ENCODE results near the gene TMTC4.

TMTC4 gene

GRCh38 chr13:100565286-100565685 is 109.3 kb downstream of the TMTC4 start:
- H3K4me3 ChIP-seq (ENCODE audit: low read length in 2 of 2) = no peak overlapping the region

GRCh38 chr13:100564444-100565223 is 110.0 kb downstream of the TMTC4 start:
- no peak overlapping the region for H3K27ac ChIP-seq (ENCODE audit: low read depth in 2 of 2, low read length in 2 of 2)
- no peaks in the 10 kb centered on the region for H3K36me3 ChIP-seq (ENCODE audit: control insufficient read depth in 2 of 2, insufficient read depth in 2 of 2, low read length in 2 of 2)
- H3K9me3 ChIP-seq (ENCODE audit: control insufficient read depth in 2 of 2, low read length in 2 of 2) = peaks cover 0 to 2% of the 10 kb centered on the region in 2 donors
- no peak overlapping the region for H3K4me3 ChIP-seq (ENCODE audit: low read length in 2 of 2)
- no peaks in the 10 kb centered on the region for H3K27me3 ChIP-seq (ENCODE audit: control insufficient read depth in 2 of 2, insufficient read depth in 2 of 2, low read length in 2 of 2)
- no peak overlapping the region for H3K9ac ChIP-seq (ENCODE audit: low read depth in 1 of 2, low read length in 2 of 2)
- H3K4me1 ChIP-seq (ENCODE audit: control insufficient read depth in 2 of 2, insufficient read depth in 2 of 2, low read length in 2 of 2) = no peaks in the 10 kb centered on the region

More at GRCh38 chr13:100565286-100565685, 109.3 kb downstream of the TMTC4 start:
- Histone ChIP-seq H3K27me3 (ENCODE audit: control insufficient read depth in 2 of 2, insufficient read depth in 2 of 2, low read length in 2 of 2) (no peaks in the 10 kb centered on the region), H3K4me1 (ENCODE audit: control insufficient read depth in 2 of 2, insufficient read depth in 2 of 2, low read length in 2 of 2) (no peaks in the 10 kb centered on the region), H3K36me3 (ENCODE audit: control insufficient read depth in 2 of 2, insufficient read depth in 2 of 2, low read length in 2 of 2) (no peaks in the 10 kb centered on the region), H3K9me3 (ENCODE audit: control insufficient read depth in 2 of 2, low read length in 2 of 2) (peaks cover 0 to 2% of the 10 kb centered on the region in 2 donors), H3K9ac (ENCODE audit: low read depth in 1 of 2, low read length in 2 of 2) (no peak overlapping the region), H3K27ac (ENCODE audit: low read depth in 2 of 2, low read length in 2 of 2) (no peak overlapping the region)

DNA sequence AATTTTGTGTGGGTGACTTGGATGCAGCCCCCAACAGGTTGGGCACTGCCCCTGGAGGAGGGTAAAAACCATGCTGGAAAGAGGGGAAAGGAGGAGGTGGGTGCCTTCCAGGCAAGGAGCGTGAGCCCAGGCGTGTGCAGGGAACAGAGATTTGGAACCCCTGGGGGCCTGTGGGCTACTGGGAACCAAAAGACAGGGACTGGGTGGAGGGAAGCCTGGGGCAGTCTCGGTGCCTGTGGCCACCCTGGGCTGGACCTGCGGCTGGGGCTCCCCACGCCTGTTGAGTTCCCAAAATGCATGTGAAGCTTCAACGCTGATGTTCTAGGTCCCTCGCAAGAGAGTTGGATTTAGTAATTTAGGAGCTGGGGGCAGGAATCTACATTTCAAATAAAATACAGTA is 110.8 kb downstream of the TMTC4 start:
- Histone ChIP-seq H3K9me3 (ENCODE audit: control insufficient read depth in 2 of 2, low read length in 2 of 2) (peaks cover 0 to 2% of the 10 kb centered on the region in 2 donors), H3K9ac (ENCODE audit: low read depth in 1 of 2, low read length in 2 of 2) (no peak overlapping the region), H3K27ac (ENCODE audit: low read depth in 2 of 2, low read length in 2 of 2) (no peak overlapping the region), H3K36me3 (ENCODE audit: control insufficient read depth in 2 of 2, insufficient read depth in 2 of 2, low read length in 2 of 2) (no peaks in the 10 kb centered on the region), H3K4me1 (ENCODE audit: control insufficient read depth in 2 of 2, insufficient read depth in 2 of 2, low read length in 2 of 2) (no peaks in the 10 kb centered on the region), H3K27me3 (ENCODE audit: control insufficient read depth in 2 of 2, insufficient read depth in 2 of 2, low read length in 2 of 2) (no peaks in the 10 kb centered on the region), H3K4me3 (ENCODE audit: low read length in 2 of 2) (no peak overlapping the region)

DNA sequence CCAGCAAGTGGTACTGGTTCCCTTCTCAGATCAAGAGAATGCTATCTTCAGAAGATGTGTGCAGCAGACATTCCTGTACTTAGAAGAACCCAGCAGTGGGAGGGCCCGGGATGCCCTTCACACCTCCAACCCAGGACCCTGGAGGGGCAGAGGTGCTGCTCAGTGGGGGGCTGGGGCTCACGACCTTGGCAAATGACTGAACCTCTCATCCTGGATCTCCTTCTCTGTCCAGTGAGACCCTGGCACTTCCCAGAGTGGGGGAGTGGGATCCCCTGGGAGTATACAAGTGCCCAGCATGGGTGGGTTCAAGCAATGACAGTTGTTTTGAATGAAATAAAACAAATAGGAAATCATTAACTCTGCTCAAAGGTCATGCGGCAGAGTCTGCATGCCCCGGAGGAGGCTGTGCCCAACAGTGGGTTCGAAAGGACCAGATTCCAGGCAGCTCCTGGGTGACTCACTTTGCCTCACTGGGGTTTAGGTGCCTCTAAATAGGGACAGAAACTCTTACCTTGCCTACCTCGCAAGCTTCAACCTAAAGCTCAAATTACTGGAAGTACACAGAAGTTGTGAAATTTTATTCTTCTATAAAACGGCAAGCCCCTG is 112.9 kb downstream of the TMTC4 start:
- Histone ChIP-seq H3K36me3 (ENCODE audit: control insufficient read depth in 2 of 2, insufficient read depth in 2 of 2, low read length in 2 of 2) (no peaks in the 10 kb centered on the region), H3K4me1 (ENCODE audit: control insufficient read depth in 2 of 2, insufficient read depth in 2 of 2, low read length in 2 of 2) (no peaks in the 10 kb centered on the region), H3K27ac (ENCODE audit: low read depth in 2 of 2, low read length in 2 of 2) (no peak overlapping the region), H3K4me3 (ENCODE audit: low read length in 2 of 2) (no peak overlapping the region), H3K27me3 (ENCODE audit: control insufficient read depth in 2 of 2, insufficient read depth in 2 of 2, low read length in 2 of 2) (no peaks in the 10 kb centered on the region), H3K9ac (ENCODE audit: low read depth in 1 of 2, low read length in 2 of 2) (no peak overlapping the region), H3K9me3 (ENCODE audit: control insufficient read depth in 2 of 2, low read length in 2 of 2) (peaks cover 0 to 2% of the 10 kb centered on the region in 2 donors)

GRCh38 chr13:100561158-100561499 is 113.5 kb downstream of the TMTC4 start:
- H3K36me3 ChIP-seq (ENCODE audit: control insufficient read depth in 2 of 2, insufficient read depth in 2 of 2, low read length in 2 of 2) = no peaks in the 10 kb centered on the region
- peaks cover 0 to under 1% of the 10 kb centered on the region in 2 donors for H3K9me3 ChIP-seq (ENCODE audit: control insufficient read depth in 2 of 2, low read length in 2 of 2)
- no peak overlapping the region for H3K27ac ChIP-seq (ENCODE audit: low read depth in 2 of 2, low read length in 2 of 2)
- H3K4me1 ChIP-seq (ENCODE audit: control insufficient read depth in 2 of 2, insufficient read depth in 2 of 2, low read length in 2 of 2) = no peaks in the 10 kb centered on the region
- no peaks in the 10 kb centered on the region for H3K27me3 ChIP-seq (ENCODE audit: control insufficient read depth in 2 of 2, insufficient read depth in 2 of 2, low read length in 2 of 2)
- no peak overlapping the region for H3K9ac ChIP-seq (ENCODE audit: low read depth in 1 of 2, low read length in 2 of 2)
- no peak overlapping the region for H3K4me3 ChIP-seq (ENCODE audit: low read length in 2 of 2)

DNA sequence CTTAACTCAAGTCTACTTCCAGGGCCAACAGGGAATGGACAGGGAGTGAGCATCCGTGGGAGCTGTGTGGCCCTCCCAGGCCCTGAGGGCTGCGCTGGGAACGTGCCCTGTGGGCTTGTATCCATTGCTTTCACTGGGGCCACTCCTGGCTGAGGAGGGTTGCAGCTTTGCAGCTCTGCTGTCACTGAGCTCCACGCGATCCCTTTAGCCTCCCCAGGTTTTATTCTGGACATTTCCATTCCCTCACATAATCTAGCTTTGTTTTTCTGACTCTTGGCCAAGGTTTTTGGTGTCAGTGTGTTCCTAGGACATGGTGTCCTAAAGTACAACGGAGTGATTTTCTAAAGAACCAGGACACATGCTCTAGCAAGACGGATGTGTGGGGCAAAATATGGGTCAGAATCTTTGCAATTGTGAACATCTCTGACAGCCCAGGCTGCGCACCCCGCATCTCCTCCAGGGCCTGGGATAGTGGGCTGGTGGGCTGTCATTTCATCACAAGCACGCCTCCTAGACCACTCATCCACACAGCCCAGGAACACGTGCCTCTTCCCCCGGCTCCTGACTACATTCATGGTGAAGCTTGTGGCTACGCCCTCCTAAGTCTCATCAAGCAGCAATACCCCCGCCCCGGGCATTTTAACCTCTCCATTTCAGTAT is 114.0 kb downstream of the TMTC4 start:
- Histone ChIP-seq H3K36me3 (ENCODE audit: control insufficient read depth in 2 of 2, insufficient read depth in 2 of 2, low read length in 2 of 2) (no peaks in the 10 kb centered on the region), H3K9me3 (ENCODE audit: control insufficient read depth in 2 of 2, low read length in 2 of 2) (no peaks in the 10 kb centered on the region), H3K4me1 (ENCODE audit: control insufficient read depth in 2 of 2, insufficient read depth in 2 of 2, low read length in 2 of 2) (no peaks in the 10 kb centered on the region), H3K27me3 (ENCODE audit: control insufficient read depth in 2 of 2, insufficient read depth in 2 of 2, low read length in 2 of 2) (no peaks in the 10 kb centered on the region), H3K4me3 (ENCODE audit: low read length in 2 of 2) (no peak overlapping the region), H3K9ac (ENCODE audit: low read depth in 1 of 2, low read length in 2 of 2) (no peak overlapping the region), H3K27ac (ENCODE audit: low read depth in 2 of 2, low read length in 2 of 2) (no peak overlapping the region)

- Histone ChIP-seq H3K9ac (ENCODE audit: low read depth in 1 of 2, low read length in 2 of 2) (no peak overlapping the region), H3K27ac (ENCODE audit: low read depth in 2 of 2, low read length in 2 of 2) (no peak overlapping the region), H3K36me3 (ENCODE audit: control insufficient read depth in 2 of 2, insufficient read depth in 2 of 2, low read length in 2 of 2) (no peaks in the 10 kb centered on the region), H3K4me1 (ENCODE audit: control insufficient read depth in 2 of 2, insufficient read depth in 2 of 2, low read length in 2 of 2) (no peaks in the 10 kb centered on the region), H3K4me3 (ENCODE audit: low read length in 2 of 2) (no peak overlapping the region), H3K27me3 (ENCODE audit: control insufficient read depth in 2 of 2, insufficient read depth in 2 of 2, low read length in 2 of 2) (no peaks in the 10 kb centered on the region), H3K9me3 (ENCODE audit: control insufficient read depth in 2 of 2, low read length in 2 of 2) (no peaks in the 10 kb centered on the region)
Observed at GRCh38 chr13:100559886-100560285, 114.7 kb downstream of the TMTC4 start.

Measured in mucosa of rectum (tissue), 2 donors.